AG04450 (cell line): ENCODE measurements around the gene MEF2C. TPM values are rescaled to one million over a fixed set of nuclear protein-coding genes. Genes with fewer than 3 reads are reported as not detected.

Source experiments
- CTCF ChIA-PET: fragments of 300-600, 350-600 bp; formaldehyde crosslinking; extraction: SDS; loops from one replicate; lab custom pipeline; 2022; ENCODE audit warnings: antibody characterized with exemption, inconsistent platforms; lab: Charles Lee
- POLR2A ChIA-PET: fragments of 350-600 bp; formaldehyde crosslinking; extraction: SDS; loops from one replicate; lab custom pipeline; 2021; ENCODE audit warnings: antibody characterized with exemption, inconsistent platforms; lab: Yijun Ruan, JAX
- DNase-seq: peaks from one replicate; pipeline ENCODE4 v3.0.0-alpha.2; 2011; ENCODE audit warnings: low read depth, low spot score
- H3K27ac ChIP-seq: one replicate; pipeline ENCODE4 v1.5.1; 2012; ENCODE audit warnings: low read depth, low read length, control low read depth
- H3K27me3 ChIP-seq: one replicate; pipeline ENCODE4 v1.6.0; 2012; ENCODE audit warnings: low read length; ENCODE audit not compliant: control insufficient read depth, insufficient read depth
- H3K4me3 ChIP-seq: 2 replicates; pipeline ENCODE4 v1.5.1; 2011; ENCODE audit warnings: mild to moderate bottlenecking, low read depth, low read length, control low read depth
- H3K9me3 ChIP-seq: 2 replicates; pipeline ENCODE4 v1.5.1; 2012; ENCODE audit warnings: low read length; ENCODE audit not compliant: control insufficient read depth, insufficient read depth
- CTCF ChIP-seq: IDR thresholded peaks from 2 replicates; pipeline ENCODE4 v1.5.1; 2011; ENCODE audit warnings: low read depth, low read length, control low read depth, inconsistent platforms
- polyA plus RNA-seq: library from polyadenylated mRNA; depleted of rRNA; stranded (reverse); fragments of >200 nt; gene quantifications from 2 replicates; pipeline ENCODE4 v1.2.3, GENCODE V29; 2011

MEF2C gene
- polyA plus RNA-seq, 1 experiment, result 3.9 TPM

- no peak for TF ChIP-seq CTCF
- CTCF ChIA-PET, result interaction anchor here (5.3 kb wide), 1 partner anchor 13 kb away, joined by 49 read pairs; no protein-coding TSS in a partner anchor
- no peak overlapping the region for H3K4me3 ChIP-seq
- H3K27ac ChIP-seq, result no peak overlapping the region
- H3K27me3 ChIP-seq, result no peaks in the 10 kb centered on the region
- H3K9me3 ChIP-seq, result no peaks in the 10 kb centered on the region
- DNase-seq, result no peak
- POLR2A ChIA-PET, result no interaction called here
These were observed 141.0 kb downstream of the MEF2C start for GRCh38 chr5:88741964-88742363.

GRCh38 chr5:88740604-88741185 is 142.3 kb downstream of the MEF2C start:
- DNase-seq, result no peak
- no peak overlapping the region for H3K27ac ChIP-seq
- H3K9me3 ChIP-seq, result no peaks in the 10 kb centered on the region
- no peak for TF ChIP-seq CTCF
- POLR2A ChIA-PET, result no interaction called here
- H3K27me3 ChIP-seq, result no peaks in the 10 kb centered on the region
- no peak overlapping the region for H3K4me3 ChIP-seq
- CTCF ChIA-PET, result interaction anchor here (0.6 to 5.3 kb wide), 4 partner anchors 12 to 1997 kb away, joined by 3 to 49 read pairs (median 4); no protein-coding TSS in a partner anchor

- Histone ChIP-seq H3K4me3 (no peak overlapping the region), H3K27me3 (no peaks in the 10 kb centered on the region), H3K27ac (no peak overlapping the region), H3K9me3 (no peaks in the 10 kb centered on the region)
- no peak for TF ChIP-seq CTCF
- no peak for DNase-seq
- CTCF ChIA-PET, result interaction anchor here (1.0 kb wide), 1 partner anchor 9 kb away, joined by 4 read pairs; no protein-coding TSS in a partner anchor
- POLR2A ChIA-PET, result no interaction called here
These were observed 146.5 kb downstream of the MEF2C start for GRCh38 chr5:88736494-88736893.

GRCh38 chr5:88734983-88735382 is 148.0 kb downstream of the MEF2C start:
- no peak overlapping the region for H3K27ac ChIP-seq
- no peak for TF ChIP-seq CTCF
- no peaks in the 10 kb centered on the region for H3K9me3 ChIP-seq
- no peak for DNase-seq
- H3K27me3 ChIP-seq, result no peaks in the 10 kb centered on the region
- ChIA-PET CTCF (no interaction called here), POLR2A (interaction anchor here (0.7 kb wide), 1 partner anchor 656 kb away, joined by 3 read pairs; no protein-coding TSS in a partner anchor)
- no peak overlapping the region for H3K4me3 ChIP-seq

- TF ChIP-seq CTCF, result no peak
- no peak for DNase-seq
- H3K27me3 ChIP-seq, result no peaks in the 10 kb centered on the region
- ChIA-PET POLR2A (interaction anchor here (0.7 kb wide), 1 partner anchor 656 kb away, joined by 3 read pairs; no protein-coding TSS in a partner anchor), CTCF (interaction anchor here (0.8 kb wide), 1 partner anchor 1531 kb away, joined by 4 read pairs; no protein-coding TSS in a partner anchor)
- no peak overlapping the region for H3K27ac ChIP-seq
- H3K4me3 ChIP-seq, result no peak overlapping the region
- no peaks in the 10 kb centered on the region for H3K9me3 ChIP-seq
These were observed 148.8 kb downstream of the MEF2C start for GRCh38 chr5:88734191-88734640.
